K562 (cell line): Measurements from ENCODE around the gene CFAP221. TPM values are rescaled to one million over a fixed set of nuclear protein-coding genes. Genes with fewer than 3 reads are reported as not detected.

Experiments
- ATAC-seq: fragments of 200-7000 bp; cut with Tn5 transposase; 3 replicates; pipeline ENCODE4 v1.9.1; 2020; ENCODE audit warnings: moderate library complexity
- BruUV-seq: library from RNA; stranded (reverse); fragments of 400-500 nt; replicated peaks from 2 replicates; lab custom pipeline; 2021; lab: Mats Ljungman, UMichigan
- CTCF ChIA-PET: fragments of 300-600 bp; formaldehyde crosslinking; extraction: SDS; loops from one replicate; lab custom pipeline; 2021; ENCODE audit warnings: low intra/inter-chr PET ratio; lab: Yijun Ruan, JAX
- POLR2A ChIA-PET: fragments of 300-600, 350-650 bp; sonication (Branson Sonifier 250); formaldehyde crosslinking; extraction: SDS; loops from one replicate; lab custom pipeline; 2021; ENCODE audit warnings: antibody characterized with exemption, inconsistent platforms; lab: Yijun Ruan, JAX
- DNase-seq, 4 experiments: peaks; one replicate each; pipeline versions ENCODE4 v3.0.0 to v3.0.0-alpha.2; 2011 to 2018; ENCODE audit warnings: low spot score in 3 of 4, mixed read lengths in 3 of 4; ENCODE audit errors: extremely low read depth in 1 of 4
- FAIRE-seq: peaks from 2 replicates; lab custom pipeline; 2011; peaks lifted over from hg19 to GRCh38; lab: Jason Lieb, UNC
- H2AFZ ChIP-seq: 2 replicates; pipeline ENCODE4 v1.6.0; 2011; ENCODE audit warnings: low read depth, low read length, control low read depth, inconsistent platforms
- H3K27ac ChIP-seq: fragments of 200-600 bp; 3 replicates; pipeline ENCODE4 v1.8.0; 2011; ENCODE audit warnings: low read depth, mild to moderate bottlenecking, control low read depth, inconsistent platforms, low read length, moderate library complexity, mixed read lengths; ENCODE audit errors: extremely low read depth
- H3K27me3 ChIP-seq, 2 experiments: fragments of 300-600 bp in 1 of 2; 2 replicates in 1 of 2; 3 replicates in 1 of 2; pipeline versions ENCODE4 v1.6.0 to v1.8.0; 2011; ENCODE audit warnings: inconsistent platforms in 2 of 2, low read length in 2 of 2, mild to moderate bottlenecking in 1 of 2, mixed read lengths in 1 of 2, moderate library complexity in 1 of 2; ENCODE audit not compliant: control insufficient read depth in 2 of 2, insufficient read depth in 2 of 2
- H3K36me3 ChIP-seq: fragments of 300-600 bp; 3 replicates; pipeline ENCODE4 v1.8.0; 2011; ENCODE audit warnings: mild to moderate bottlenecking, low read length, inconsistent platforms; ENCODE audit not compliant: control insufficient read depth, insufficient read depth
- H3K4me1 ChIP-seq, 2 experiments: fragments of 200-600 bp in 1 of 2; replicated peaks in 1 of 2; 2 replicates in 1 of 2; 3 replicates in 1 of 2; pipeline versions ENCODE4 v1.5.1 to v1.8.0; 2011; ENCODE audit warnings: inconsistent platforms in 2 of 2, low read length in 2 of 2, mild to moderate bottlenecking in 1 of 2, mixed read lengths in 1 of 2, moderate library complexity in 1 of 2; ENCODE audit not compliant: control insufficient read depth in 2 of 2, insufficient read depth in 2 of 2
- H3K4me2 ChIP-seq: 2 replicates; pipeline ENCODE4 v1.6.1; 2011; ENCODE audit warnings: low read length, control low read depth, inconsistent platforms, mixed read lengths; ENCODE audit not compliant: insufficient read depth
- H3K4me3 ChIP-seq: fragments of 200-600 bp; sonication (generic), shearing (Covaris generic); 2 replicates; pipeline ENCODE4 v1.5.1; 2016; ENCODE audit warnings: control low read depth, inconsistent platforms
- H3K79me2 ChIP-seq: fragments of 200-600 bp; 3 replicates; pipeline ENCODE4 v1.8.0; 2011; ENCODE audit warnings: low read length, inconsistent platforms; ENCODE audit not compliant: control insufficient read depth, insufficient read depth
- H3K9ac ChIP-seq, 2 experiments: 2 replicates each; pipeline versions ENCODE4 v1.6.0 to v1.6.1; 2011; ENCODE audit warnings: low read depth in 2 of 2, low read length in 2 of 2, control low read depth in 1 of 2, inconsistent platforms in 1 of 2, mild to moderate bottlenecking in 1 of 2, mixed read lengths in 1 of 2; ENCODE audit not compliant: insufficient read depth in 1 of 2
- H3K9me1 ChIP-seq: one replicate; pipeline ENCODE4 v1.6.0; 2011; ENCODE audit warnings: inconsistent platforms, mild to moderate bottlenecking, low read length, moderate library complexity; ENCODE audit not compliant: control insufficient read depth, insufficient read depth
- H3K9me3 ChIP-seq: replicated peaks from 2 replicates; pipeline ENCODE4 v1.5.1; 2011; ENCODE audit warnings: low read depth, low read length, inconsistent platforms; ENCODE audit not compliant: control insufficient read depth, insufficient read depth
- H4K20me1 ChIP-seq: replicated peaks from 2 replicates; pipeline ENCODE4 v1.6.1; 2011; ENCODE audit warnings: low read length, inconsistent platforms, mixed read lengths; ENCODE audit not compliant: control insufficient read depth, insufficient read depth
- CBX2 ChIP-seq: fragments of 200-600 bp; sonication (generic); IDR thresholded peaks from one replicate; pipeline ENCODE4 v1.6.1; 2012; ENCODE audit warnings: mild to moderate bottlenecking, low read length, inconsistent platforms; ENCODE audit not compliant: insufficient read depth, poor library complexity, severe bottlenecking
- KLF13 ChIP-seq: fragments of 450-650 bp; IDR thresholded peaks from 2 replicates; pipeline ENCODE4 v1.6.1; 2016; ENCODE audit warnings: missing genetic modification characterization, low read depth, mild to moderate bottlenecking, missing compliant biosample characterization, moderate library complexity, borderline replicate concordance
- KLF6 ChIP-seq: fragments of 250-450 bp; sonication (Bioruptor Pico); IDR thresholded peaks from 2 replicates; pipeline ENCODE4 v1.4.0; 2020; ENCODE audit warnings: mild to moderate bottlenecking, moderate library complexity, borderline replicate concordance
- MGA ChIP-seq: fragments of 450-650 bp; IDR thresholded peaks from 2 replicates; pipeline ENCODE4 v1.6.1; 2016; ENCODE audit warnings: mild to moderate bottlenecking, moderate library complexity
- NR2C2 ChIP-seq, 2 experiments: fragments of 200-800 bp in 1 of 2; sonication (Bioruptor generic) in 1 of 2; sonication (generic) in 1 of 2; formaldehyde crosslinking in 1 of 2; IDR thresholded peaks; 2 replicates each; pipeline versions ENCODE4 v1.6.1 to v1.8.0; 2016 to 2022; ENCODE audit warnings: mild to moderate bottlenecking in 1 of 2, missing compliant biosample characterization in 1 of 2, missing genetic modification characterization in 1 of 2, missing genetic modification reagents in 1 of 2
- RHOXF2B ChIP-seq: fragments of 250-450 bp; sonication (Bioruptor Pico); conservative IDR thresholded peaks from 2 replicates; pipeline ENCODE4 v1.5.1; 2021
- ZNF253 ChIP-seq: fragments of 250-450 bp; sonication (Bioruptor Pico); conservative IDR thresholded peaks from 2 replicates; pipeline ENCODE4 v1.6.1; 2021; ENCODE audit warnings: mild to moderate bottlenecking
- ZNF668 ChIP-seq: fragments of 250-450 bp; sonication (Bioruptor Pico); IDR thresholded peaks from 2 replicates; pipeline ENCODE4 v1.8.0; 2022; ENCODE audit warnings: mild to moderate bottlenecking, inconsistent platforms
- ZNF778 ChIP-seq: fragments of 450-650 bp; formaldehyde crosslinking; IDR thresholded peaks from 2 replicates; pipeline ENCODE4 v1.4.0; 2020; ENCODE audit warnings: mild to moderate bottlenecking, moderate library complexity
- whole genome bisulfite sequencing: fragments of 100-300 bp; shearing (Covaris generic); methylation state at CpG from one replicate; pipeline ENCODE4 v1.1.6; 2016; ENCODE audit warnings: low coverage, mixed read lengths; ENCODE audit not compliant: insufficient coverage; ENCODE audit errors: missing lambda C conversion rate; 5-methylcytosine and 5-hydroxymethylcytosine counted together
- in situ Hi-C: fragments of 300-500 bp; cut with MboI; formaldehyde crosslinking; loops from 4 replicates; pipeline ENCODE4 v1.15.0; 2018; ENCODE audit warnings: inconsistent platforms, mixed read lengths
- intact Hi-C: fragments of 100-400 bp; cut with micrococcal nuclease; formaldehyde crosslinking; loops from 2 replicates; pipeline ENCODE4 v1.14.2; 2022
- polyA plus RNA-seq, 8 experiments: library from polyadenylated mRNA; depleted of rRNA in 4 of 8; stranded (reverse) in 5 of 8; unstranded in 3 of 8; fragments of >200 nt; fragmentation: Nextera tagmentation in 2 of 8; fragmentation: Illumina TruSeq in 1 of 8; extraction: Ambion mirVana in 2 of 8; extraction: Trizol in 1 of 8; gene quantifications; 2 replicates each; pipeline versions ENCODE4 v1.2.1 to v1.2.3, GENCODE V29; 2011 to 2014; ENCODE audit warnings: inconsistent platforms in 1 of 8, missing spikeins in 1 of 8
- total RNA-seq, 7 experiments: library from RNA; depleted of rRNA in 6 of 7; stranded (reverse); fragments of >200 nt in 6 of 7; fragmentation: Illumina TruSeq in 2 of 7; extraction: Trizol in 2 of 7; gene quantifications; 2 replicates each; pipeline versions ENCODE4 v1.2.1 to v1.2.3, GENCODE V29; 2011 to 2021; ENCODE audit warnings: low replicate concordance in 1 of 7

The CFAP221 gene
- total and polyA plus RNA-seq, 9 of the 15 experiments (the other 6 are each of a cell fraction or from before 2014, with no cell fraction given): 0.09 to 1.4 (median 0.65) TPM

GRCh38 chr2:119668546-119668945, 124.3 kb downstream of the CFAP221 start (continued):
- no peak for TF ChIP-seq KLF13

- H4K20me1 ChIP-seq: no peaks in the 10 kb centered on the region
- H3K9me1 ChIP-seq: no peaks in the 10 kb centered on the region
- no peak overlapping the region for H3K27ac ChIP-seq
- H3K9ac ChIP-seq: no peak overlapping the region
- H3K4me2 ChIP-seq: no peak overlapping the region
- DNase-seq: no peak
- no peak for ATAC-seq
- peaks cover 18 to 24% of the 10 kb centered on the region in 2 experiments; a peak in 4 of 5 replicates for H3K27me3 ChIP-seq
- no TSS peak for BruUV-seq
- H3K4me3 ChIP-seq: no peak overlapping the region
- no peaks in the 10 kb centered on the region for H3K4me1 ChIP-seq
- H3K79me2 ChIP-seq: no peaks in the 10 kb centered on the region
- no peaks in the 10 kb centered on the region for H3K9me3 ChIP-seq
- POLR2A ChIA-PET: interaction anchor here (1.0 kb wide), 1 partner anchor 13 kb away, joined by 4 read pairs; no protein-coding TSS in a partner anchor
- no peak for FAIRE-seq
- WGBS: 0% methylated on average over 2 of the region's 2 CpGs
- no peak overlapping the region for H2AFZ ChIP-seq
- intact Hi-C loops: no loop called here
- TF ChIP-seq ZNF253 (CRISPR knock-in tag) (no peak), ZNF668 (no peak), NR2C2 (CRISPR knock-in tag; IDR thresholded peaks at IDR 0.05) (no peak), NR2C2 (tag; IDR thresholded peaks at IDR 0.05) (no peak), KLF6 (CRISPR knock-in tag) (no peak), MGA (no peak), RHOXF2B (no peak), ZNF778 (CRISPR knock-in tag) (no peak), CBX2 (no peak)
- TF ChIP-seq, all 486 proteins: peak for 0
- in situ Hi-C loops: no loop called here
- CTCF ChIA-PET: no interaction called here
- H3K36me3 ChIP-seq: no peaks in the 10 kb centered on the region
Observed at GRCh38 chr2:119671016-119671415, 126.8 kb downstream of the CFAP221 start.
